H7 (cell line): ENCODE results near the gene HOMER1. TPM values are rescaled to one million over a fixed set of nuclear protein-coding genes. Genes with fewer than 3 reads are reported as not detected.
"Not testable (repeated sequence)": the region's sequence is repeated elsewhere in the genome, so short reads cannot be mapped to it uniquely, and the experiment has no call there.

Experiments
- DNase-seq: peaks from one replicate; pipeline ENCODE4 v3.0.0; 2012
- H3K27me3 ChIP-seq: 2 replicates; pipeline ENCODE4 v1.6.0; 2011; ENCODE audit warnings: mild to moderate bottlenecking, low read length; ENCODE audit not compliant: control insufficient read depth, insufficient read depth
- H3K36me3 ChIP-seq: replicated peaks from 2 replicates; pipeline ENCODE4 v1.5.1; 2011; ENCODE audit warnings: low read length; ENCODE audit not compliant: control insufficient read depth, insufficient read depth
- H3K4me3 ChIP-seq: 2 replicates; pipeline ENCODE4 v1.5.1; 2011; ENCODE audit warnings: low read depth, mild to moderate bottlenecking, control low read depth, low read length, moderate library complexity; ENCODE audit not compliant: insufficient read depth
- total RNA-seq: library from RNA; depleted of rRNA; stranded (reverse); fragments of >200 nt; shearing (Covaris generic); gene quantifications from 2 replicates; pipeline ENCODE4 v1.2.3, GENCODE V29; 2014

HOMER1 gene
- total RNA-seq, 1 experiment from 2014 or later, result 25.3 TPM

- DNase-seq, result no peak
- H3K27me3 ChIP-seq, result no peaks in the 10 kb centered on the region
- no peaks in the 10 kb centered on the region for H3K36me3 ChIP-seq
- H3K4me3 ChIP-seq, result no peak overlapping the region
These were observed 21.7 kb upstream of the HOMER1 start for GRCh38 chr5:79535477-79536192.

GRCh38 chr5:79529110-79529509, 15.2 kb upstream of the HOMER1 start:
- DNase-seq, result no peak
- H3K36me3 ChIP-seq, result no peaks in the 10 kb centered on the region
- H3K27me3 ChIP-seq, result no peaks in the 10 kb centered on the region
- no peak overlapping the region for H3K4me3 ChIP-seq

- H3K4me3 ChIP-seq, result no peak overlapping the region
- H3K36me3 ChIP-seq, result no peaks in the 10 kb centered on the region
These were observed 13.5 kb upstream of the HOMER1 start for GRCh38 chr5:79527431-79527830.

GRCh38 chr5:79526928-79527327, 13.0 kb upstream of the HOMER1 start:
- no peaks in the 10 kb centered on the region for H3K36me3 ChIP-seq
- no peak for DNase-seq
- H3K27me3 ChIP-seq, result no peaks in the 10 kb centered on the region
- H3K4me3 ChIP-seq, result no peak overlapping the region

More at GRCh38 chr5:79527431-79527830, 13.5 kb upstream of the HOMER1 start:
- H3K27me3 ChIP-seq, result no peaks in the 10 kb centered on the region
- no peak for DNase-seq

- Histone ChIP-seq H3K4me3 (no peak overlapping the region), H3K27me3 (no peaks in the 10 kb centered on the region), H3K36me3 (no peaks in the 10 kb centered on the region)
- no peak for DNase-seq
These were observed 12.6 kb upstream of the HOMER1 start for GRCh38 chr5:79526493-79526892.

- Histone ChIP-seq H3K36me3 (no peaks in the 10 kb centered on the region), H3K27me3 (no peaks in the 10 kb centered on the region), H3K4me3 (no peak overlapping the region)
- no peak for DNase-seq
These were observed 7.2 kb upstream of the HOMER1 start for GRCh38 chr5:79521156-79521555.

- peak; percentile 34 for DNase-seq
- Histone ChIP-seq H3K27me3 (no peaks in the 10 kb centered on the region), H3K4me3 (no peak overlapping the region), H3K36me3 (no peaks in the 10 kb centered on the region)
These were observed 4.8 kb upstream of the HOMER1 start for GRCh38 chr5:79518718-79519117.

GRCh38 chr5:79517601-79518000, 3.7 kb upstream of the HOMER1 start:
- no peak for DNase-seq
- Histone ChIP-seq H3K4me3 (no peak overlapping the region), H3K36me3 (no peaks in the 10 kb centered on the region), H3K27me3 (no peaks in the 10 kb centered on the region)

- no peaks in the 10 kb centered on the region for H3K27me3 ChIP-seq
- H3K4me3 ChIP-seq, result no peak overlapping the region
- no peaks in the 10 kb centered on the region for H3K36me3 ChIP-seq
- DNase-seq, result no peak
These were observed 3.1 kb upstream of the HOMER1 start for GRCh38 chr5:79516986-79517385.

GRCh38 chr5:79516331-79516730, 2.4 kb upstream of the HOMER1 start:
- H3K36me3 ChIP-seq, H3K4me3 ChIP-seq, H3K27me3 ChIP-seq, DNase-seq: not testable (repeated sequence)

GRCh38 chr5:79514391-79515105, 614 bp upstream of the HOMER1 start:
- no peaks in the 10 kb centered on the region for H3K36me3 ChIP-seq
- no peaks in the 10 kb centered on the region for H3K27me3 ChIP-seq
- peak overlapping the region; percentile 97 for H3K4me3 ChIP-seq
- DNase-seq, result peak; percentile 89

- DNase-seq, result peak; percentile 89
- peak overlapping the region; percentile 97 for H3K4me3 ChIP-seq
- H3K36me3 ChIP-seq, result no peaks in the 10 kb centered on the region
- no peaks in the 10 kb centered on the region for H3K27me3 ChIP-seq
These were observed 628 bp downstream of the HOMER1 start for GRCh38 chr5:79513308-79513703.

- Histone ChIP-seq H3K27me3 (no peaks in the 10 kb centered on the region), H3K4me3 (peak overlapping the region; percentile 97), H3K36me3 (no peaks in the 10 kb centered on the region)
- DNase-seq, result peak; percentile 48
These were observed 1.2 kb downstream of the HOMER1 start for GRCh38 chr5:79512471-79513307.

GRCh38 chr5:79512049-79512448, 1.9 kb downstream of the HOMER1 start:
- Histone ChIP-seq H3K27me3 (no peaks in the 10 kb centered on the region), H3K4me3 (peak overlapping the region; percentile 97), H3K36me3 (no peaks in the 10 kb centered on the region)
- no peak for DNase-seq
